SU-DHL-6 (cell line): ENCODE data around the gene ST6GALNAC4.

ENCODE experiments used
- H2AFZ ChIP-seq: fragments of 200-600 bp; sonication (generic); 2 replicates; pipeline ENCODE4 v1.6.1; 2014; ENCODE audit warnings: low read depth, mild to moderate bottlenecking, moderate library complexity, mixed read lengths, antibody characterized with exemption, low read length; ENCODE audit not compliant: severe bottlenecking
- H3F3A ChIP-seq: fragments of 200-600 bp; shearing (Covaris generic); 2 replicates; pipeline ENCODE4 v1.6.0; 2016; ENCODE audit warnings: antibody characterized with exemption, mild to moderate bottlenecking; ENCODE audit not compliant: insufficient read depth
- H3K27ac ChIP-seq: fragments of 200-600 bp; sonication (generic); 2 replicates; pipeline ENCODE4 v1.5.1; 2016; ENCODE audit warnings: low read depth, mild to moderate bottlenecking, low read length, moderate library complexity, mixed read lengths
- H3K27me3 ChIP-seq: fragments of 200-600 bp; sonication (generic), shearing (Covaris generic); 2 replicates; pipeline ENCODE4 v1.6.0; 2014; ENCODE audit warnings: mild to moderate bottlenecking, low read length
- H3K36me3 ChIP-seq: fragments of 200-600 bp; sonication (generic); 2 replicates; pipeline ENCODE4 v1.6.1; 2014; ENCODE audit warnings: mild to moderate bottlenecking, low read length, mixed read lengths
- H3K4me2 ChIP-seq: fragments of 300-600, 200-600 bp; shearing (Covaris generic), sonication (generic); 2 replicates; pipeline ENCODE4 v1.6.0; 2014; ENCODE audit warnings: low read length, low read depth, mild to moderate bottlenecking; ENCODE audit not compliant: poor library complexity, severe bottlenecking
- H3K4me3 ChIP-seq: fragments of 200-600 bp; sonication (generic); 2 replicates; pipeline ENCODE4 v1.5.1; 2014; ENCODE audit warnings: antibody characterized with exemption, low read length, mild to moderate bottlenecking, mixed read lengths; ENCODE audit not compliant: insufficient read depth, poor library complexity, severe bottlenecking
- H3K79me2 ChIP-seq: fragments of 200-600 bp; sonication (generic); 2 replicates; pipeline ENCODE4 v1.6.1; 2014; ENCODE audit warnings: mild to moderate bottlenecking, low read length, moderate library complexity; ENCODE audit not compliant: insufficient read depth
- H3K9ac ChIP-seq: fragments of 200-600 bp; sonication (generic); 2 replicates; pipeline ENCODE4 v1.7.0; 2014; ENCODE audit warnings: mild to moderate bottlenecking, low read length
- H3K9me2 ChIP-seq: fragments of 200-600 bp; sonication (generic); replicated peaks from 2 replicates; pipeline ENCODE4 v1.6.1; 2014; ENCODE audit warnings: low read length; ENCODE audit not compliant: insufficient read depth
- H3K9me3 ChIP-seq: fragments of 200-600 bp; sonication (generic); 2 replicates; pipeline ENCODE4 v1.6.1; 2014; ENCODE audit warnings: low read length, mixed read lengths; ENCODE audit not compliant: insufficient read depth
- H4K20me1 ChIP-seq: fragments of 200-600 bp; sonication (generic); 2 replicates; pipeline ENCODE4 v1.6.1; 2014; ENCODE audit warnings: low read depth, mild to moderate bottlenecking, antibody characterized with exemption, low read length, moderate library complexity, mixed read lengths
- EZH2phosphoT487 ChIP-seq: fragments of 200-600 bp; sonication (generic), shearing (Covaris generic); conservative IDR thresholded peaks from 2 replicates; pipeline ENCODE4 v1.6.1; 2018; ENCODE audit warnings: mild to moderate bottlenecking, antibody characterized with exemption, low read length, moderate library complexity, mixed read lengths
- TF ChIP-seq, protein P1 (sequence below): fragments of 200-600 bp; sonication (generic); IDR thresholded peaks from one replicate; pipeline ENCODE4 v1.5.1; 2017; ENCODE audit warnings: antibody characterized with exemption, mild to moderate bottlenecking, low read length, moderate library complexity; ENCODE audit not compliant: insufficient read depth, poor library complexity, severe bottlenecking

ST6GALNAC4 gene

GRCh38 chr9:127953768-127954505, 37.1 kb upstream of the ST6GALNAC4 start:
- peaks cover 4% of the 10 kb centered on the region; the same call in 1 of the 2 replicates for H3K36me3 ChIP-seq
- H4K20me1 ChIP-seq = peaks cover 18% of the 10 kb centered on the region; the same call in 1 of the 2 replicates
- H3K9me3 ChIP-seq = no peaks in the 10 kb centered on the region
- no peaks in the 10 kb centered on the region for H3K9me2 ChIP-seq
- no peak overlapping the region for H3K4me3 ChIP-seq
- H3K79me2 ChIP-seq = peaks cover 96% of the 10 kb centered on the region
- no peak for TF ChIP-seq EZH2phosphoT487
- TF ChIP-seq, protein P1, sequence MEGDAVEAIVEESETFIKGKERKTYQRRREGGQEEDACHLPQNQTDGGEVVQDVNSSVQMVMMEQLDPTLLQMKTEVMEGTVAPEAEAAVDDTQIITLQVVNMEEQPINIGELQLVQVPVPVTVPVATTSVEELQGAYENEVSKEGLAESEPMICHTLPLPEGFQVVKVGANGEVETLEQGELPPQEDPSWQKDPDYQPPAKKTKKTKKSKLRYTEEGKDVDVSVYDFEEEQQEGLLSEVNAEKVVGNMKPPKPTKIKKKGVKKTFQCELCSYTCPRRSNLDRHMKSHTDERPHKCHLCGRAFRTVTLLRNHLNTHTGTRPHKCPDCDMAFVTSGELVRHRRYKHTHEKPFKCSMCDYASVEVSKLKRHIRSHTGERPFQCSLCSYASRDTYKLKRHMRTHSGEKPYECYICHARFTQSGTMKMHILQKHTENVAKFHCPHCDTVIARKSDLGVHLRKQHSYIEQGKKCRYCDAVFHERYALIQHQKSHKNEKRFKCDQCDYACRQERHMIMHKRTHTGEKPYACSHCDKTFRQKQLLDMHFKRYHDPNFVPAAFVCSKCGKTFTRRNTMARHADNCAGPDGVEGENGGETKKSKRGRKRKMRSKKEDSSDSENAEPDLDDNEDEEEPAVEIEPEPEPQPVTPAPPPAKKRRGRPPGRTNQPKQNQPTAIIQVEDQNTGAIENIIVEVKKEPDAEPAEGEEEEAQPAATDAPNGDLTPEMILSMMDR = no peak
- no peak overlapping the region for H2AFZ ChIP-seq
- H3K27me3 ChIP-seq = no peaks in the 10 kb centered on the region
- no peak overlapping the region for H3K4me2 ChIP-seq
- no peak overlapping the region for H3K27ac ChIP-seq
- H3F3A ChIP-seq = peaks cover 2% of the 10 kb centered on the region; the same call in 1 of the 2 replicates
- no peak overlapping the region for H3K9ac ChIP-seq

DNA sequence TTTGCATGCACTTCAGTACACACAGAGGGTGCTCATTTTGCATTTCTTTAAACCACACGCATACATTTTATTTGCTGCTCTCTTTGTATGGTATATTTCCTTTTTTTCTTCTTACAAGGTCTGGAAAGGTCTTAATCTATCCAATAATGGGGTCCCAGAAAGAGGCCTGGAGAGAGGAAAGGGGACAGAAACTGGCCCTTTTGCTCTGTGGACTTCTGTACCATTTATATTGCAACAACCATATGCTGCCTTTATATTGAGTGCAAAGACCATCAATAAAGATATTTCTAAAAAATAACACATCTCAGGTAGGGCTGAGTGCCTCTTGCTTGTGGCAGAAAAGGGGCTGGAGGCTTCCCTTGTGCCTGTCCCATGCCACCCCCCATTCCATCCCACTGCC, 36.3 kb upstream of the ST6GALNAC4 start:
- no peak overlapping the region for H2AFZ ChIP-seq
- TF ChIP-seq EZH2phosphoT487 = no peak
- TF ChIP-seq, protein P1 = no peak
- H3K79me2 ChIP-seq = peaks cover 95% of the 10 kb centered on the region
- no peaks in the 10 kb centered on the region for H3F3A ChIP-seq
- no peaks in the 10 kb centered on the region for H3K9me2 ChIP-seq
- H3K4me2 ChIP-seq = no peak overlapping the region
- H3K4me3 ChIP-seq = no peak overlapping the region
- H3K27me3 ChIP-seq = no peaks in the 10 kb centered on the region
- no peak overlapping the region for H3K9ac ChIP-seq
- no peaks in the 10 kb centered on the region for H3K9me3 ChIP-seq
- H4K20me1 ChIP-seq = peaks cover 12% of the 10 kb centered on the region; the same call in 1 of the 2 replicates
- peaks cover 2% of the 10 kb centered on the region; the same call in 1 of the 2 replicates for H3K36me3 ChIP-seq
- no peak overlapping the region for H3K27ac ChIP-seq

- Histone ChIP-seq H3K9me2 (no peaks in the 10 kb centered on the region), H3K36me3 (no peaks in the 10 kb centered on the region), H3K9me3 (no peaks in the 10 kb centered on the region), H2AFZ (no peak overlapping the region), H3F3A (no peaks in the 10 kb centered on the region), H3K79me2 (peaks cover 73% of the 10 kb centered on the region), H4K20me1 (peaks cover 4% of the 10 kb centered on the region; the same call in 1 of the 2 replicates), H3K27me3 (no peaks in the 10 kb centered on the region), H3K9ac (no peak overlapping the region), H3K4me2 (no peak overlapping the region), H3K4me3 (no peak overlapping the region), H3K27ac (no peak overlapping the region)
- no peak for TF ChIP-seq EZH2phosphoT487
- TF ChIP-seq, protein P1 = no peak
Measured at GRCh38 chr9:127950513-127951289, 33.9 kb upstream of the ST6GALNAC4 start.
